Measurements from ENCODE around the gene CLDN20. TPM values are rescaled to one million over a fixed set of nuclear protein-coding genes. Genes with fewer than 3 reads are reported as not detected.

Gene CLDN20
- total RNA-seq, 4 donors from 2014 or later, result 0.88 TPM; not detected in 3

DNA sequence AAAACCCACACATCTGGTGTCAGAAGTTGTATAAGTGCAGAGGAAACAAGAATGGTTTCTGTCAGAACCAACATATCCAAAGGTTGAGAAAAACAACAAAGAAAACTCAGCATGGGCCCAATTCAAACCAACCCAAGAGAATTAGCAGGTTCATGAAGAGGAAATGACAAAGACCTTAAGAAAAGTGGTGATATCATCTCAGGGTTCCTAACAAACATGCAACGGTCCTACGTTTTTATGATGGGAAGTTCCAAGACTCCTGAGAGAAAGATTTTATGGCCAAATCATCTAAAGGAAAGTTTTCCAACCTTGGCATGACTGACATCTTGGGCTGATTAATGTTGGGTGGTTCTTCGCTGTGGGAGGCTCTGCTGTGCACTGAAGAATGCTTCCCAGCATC, 27.5 kb downstream of the CLDN20 start:
- peaks cover 0 to 32% (median 0%) of the 10 kb centered on the region in 3 donors for H3K36me3 ChIP-seq
- H3K27ac ChIP-seq, result no peak overlapping the region
- DNase-seq, result no peak
- H3K4me1 ChIP-seq, result no peaks in the 10 kb centered on the region
- no peaks in the 10 kb centered on the region for H3K9me3 ChIP-seq
- no peaks in the 10 kb centered on the region for H3K27me3 ChIP-seq
- TF ChIP-seq POLR2A (IDR thresholded peaks at IDR 0.05), result no peak
- no peak overlapping the region for H3K4me3 ChIP-seq

DNA sequence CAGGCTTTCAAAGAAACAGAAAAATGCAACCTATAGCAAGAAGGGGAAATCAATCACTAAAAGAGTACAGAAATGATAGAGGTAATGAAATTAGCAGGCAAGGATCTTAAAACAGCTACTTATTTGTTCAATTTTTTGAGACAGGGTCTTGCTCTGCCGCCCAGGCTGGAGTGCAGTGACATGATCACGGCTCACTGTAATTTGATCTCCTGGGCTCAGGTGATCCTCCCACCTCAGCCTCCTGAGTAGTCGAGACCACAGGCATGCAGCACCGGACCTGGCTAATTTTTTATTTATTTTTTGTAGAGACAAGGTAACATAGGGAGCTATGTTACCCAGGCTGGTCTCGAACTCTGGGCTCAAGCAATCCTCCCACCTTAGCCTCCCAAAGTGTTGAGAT, 28.9 kb downstream of the CLDN20 start:
- TF ChIP-seq, protein P1, sequence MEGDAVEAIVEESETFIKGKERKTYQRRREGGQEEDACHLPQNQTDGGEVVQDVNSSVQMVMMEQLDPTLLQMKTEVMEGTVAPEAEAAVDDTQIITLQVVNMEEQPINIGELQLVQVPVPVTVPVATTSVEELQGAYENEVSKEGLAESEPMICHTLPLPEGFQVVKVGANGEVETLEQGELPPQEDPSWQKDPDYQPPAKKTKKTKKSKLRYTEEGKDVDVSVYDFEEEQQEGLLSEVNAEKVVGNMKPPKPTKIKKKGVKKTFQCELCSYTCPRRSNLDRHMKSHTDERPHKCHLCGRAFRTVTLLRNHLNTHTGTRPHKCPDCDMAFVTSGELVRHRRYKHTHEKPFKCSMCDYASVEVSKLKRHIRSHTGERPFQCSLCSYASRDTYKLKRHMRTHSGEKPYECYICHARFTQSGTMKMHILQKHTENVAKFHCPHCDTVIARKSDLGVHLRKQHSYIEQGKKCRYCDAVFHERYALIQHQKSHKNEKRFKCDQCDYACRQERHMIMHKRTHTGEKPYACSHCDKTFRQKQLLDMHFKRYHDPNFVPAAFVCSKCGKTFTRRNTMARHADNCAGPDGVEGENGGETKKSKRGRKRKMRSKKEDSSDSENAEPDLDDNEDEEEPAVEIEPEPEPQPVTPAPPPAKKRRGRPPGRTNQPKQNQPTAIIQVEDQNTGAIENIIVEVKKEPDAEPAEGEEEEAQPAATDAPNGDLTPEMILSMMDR (IDR thresholded peaks at IDR 0.05), result no peak
- no peak for TF ChIP-seq POLR2A (IDR thresholded peaks at IDR 0.05)
- H3K27ac ChIP-seq, result no peak overlapping the region
- no peaks in the 10 kb centered on the region for H3K27me3 ChIP-seq
- DNase-seq, result no peak
- no peaks in the 10 kb centered on the region for H3K9me3 ChIP-seq
- no peaks in the 10 kb centered on the region for H3K4me1 ChIP-seq
- H3K4me3 ChIP-seq, result no peak overlapping the region
- H3K36me3 ChIP-seq, result peaks cover 0 to 41% (median 0%) of the 10 kb centered on the region in 3 donors

DNA sequence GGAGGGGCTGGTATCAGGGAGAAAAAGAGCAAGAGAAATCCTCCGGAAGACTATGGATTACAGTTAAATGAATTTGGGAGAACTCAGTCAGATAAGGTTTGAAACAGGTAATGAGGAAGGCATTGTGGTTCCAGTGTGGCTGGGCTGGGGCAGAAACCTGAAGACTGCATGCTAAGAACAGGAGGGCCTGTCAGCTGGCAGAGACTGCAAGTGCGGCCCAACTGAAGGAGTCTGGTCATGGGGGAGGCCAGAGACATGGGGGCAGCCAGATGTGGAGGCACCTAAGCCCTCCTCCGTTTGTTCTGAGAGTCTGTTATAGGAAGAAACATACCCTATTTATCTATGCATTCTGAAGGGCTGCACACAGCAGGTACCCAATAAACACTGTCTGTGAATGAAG, 33.9 kb downstream of the CLDN20 start:
- Histone ChIP-seq H3K27ac (no peak overlapping the region), H3K36me3 (peaks cover 0 to 25% (median 0%) of the 10 kb centered on the region in 3 donors), H3K4me1 (no peaks in the 10 kb centered on the region), H3K9me3 (no peaks in the 10 kb centered on the region), H3K4me3 (no peak overlapping the region), H3K27me3 (no peaks in the 10 kb centered on the region)
- TF ChIP-seq, protein P1 (IDR thresholded peaks at IDR 0.05), result no peak
- no peak for DNase-seq

DNA sequence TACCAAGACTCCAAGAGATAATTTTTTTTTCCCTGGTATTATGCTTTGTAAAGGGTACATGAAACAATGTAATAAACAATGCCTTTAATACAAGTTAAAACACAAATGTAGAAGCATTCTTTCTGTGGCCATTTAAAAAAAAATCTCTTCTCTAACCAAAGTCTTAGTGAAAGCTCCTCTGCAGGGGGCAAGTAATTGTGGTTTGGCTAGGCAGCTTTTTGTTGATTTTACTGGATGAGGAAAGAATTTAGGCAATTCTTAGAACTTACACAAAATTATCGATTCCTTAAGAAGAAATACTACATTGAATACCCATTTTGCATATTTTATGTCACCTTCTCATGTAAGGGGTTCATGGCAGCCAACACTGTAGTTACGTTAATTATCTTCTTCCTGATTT, 38.1 kb downstream of the CLDN20 start:
- Histone ChIP-seq H3K4me1 (no peaks in the 10 kb centered on the region), H3K36me3 (peaks cover 0 to 16% (median 0%) of the 10 kb centered on the region in 3 donors), H3K27me3 (no peaks in the 10 kb centered on the region), H3K27ac (no peak overlapping the region), H3K4me3 (no peak overlapping the region), H3K9me3 (no peaks in the 10 kb centered on the region)
- DNase-seq, result no peak
- no peak for TF ChIP-seq POLR2A (IDR thresholded peaks at IDR 0.05)
- TF ChIP-seq, protein P1 (IDR thresholded peaks at IDR 0.05), result no peak

DNA sequence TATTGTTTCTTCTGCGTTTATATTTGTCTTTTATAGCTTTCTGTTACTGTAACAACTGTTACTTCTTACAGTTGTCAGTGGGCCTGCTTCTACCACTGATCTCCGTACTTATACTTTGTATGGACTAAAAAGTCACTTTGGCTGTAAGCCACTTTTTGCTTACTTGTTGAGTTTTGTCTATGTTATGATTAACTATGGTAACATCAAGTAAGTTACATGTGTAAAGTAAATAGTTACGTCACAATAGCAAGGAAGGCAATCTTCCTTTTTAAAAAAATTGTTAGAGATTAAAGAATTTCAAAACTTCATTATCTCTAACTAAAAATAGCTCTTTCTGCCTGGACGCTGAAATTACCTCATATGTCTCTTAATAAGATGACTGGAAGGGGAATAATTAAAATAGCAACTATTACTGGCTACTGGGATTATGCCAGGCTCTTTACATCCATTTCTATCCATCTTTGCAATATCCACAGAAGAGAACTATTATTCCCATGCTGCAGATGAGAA, 39.6 kb downstream of the CLDN20 start:
- Histone ChIP-seq H3K4me1 (no peaks in the 10 kb centered on the region), H3K9me3 (no peaks in the 10 kb centered on the region), H3K27ac (no peak overlapping the region), H3K27me3 (no peaks in the 10 kb centered on the region), H3K36me3 (peaks cover 0 to 10% (median 0%) of the 10 kb centered on the region in 3 donors), H3K4me3 (no peak overlapping the region)
- DNase-seq, result no peak
- TF ChIP-seq POLR2A (IDR thresholded peaks at IDR 0.05), result no peak
- TF ChIP-seq, protein P1 (IDR thresholded peaks at IDR 0.05), result no peak

DNA sequence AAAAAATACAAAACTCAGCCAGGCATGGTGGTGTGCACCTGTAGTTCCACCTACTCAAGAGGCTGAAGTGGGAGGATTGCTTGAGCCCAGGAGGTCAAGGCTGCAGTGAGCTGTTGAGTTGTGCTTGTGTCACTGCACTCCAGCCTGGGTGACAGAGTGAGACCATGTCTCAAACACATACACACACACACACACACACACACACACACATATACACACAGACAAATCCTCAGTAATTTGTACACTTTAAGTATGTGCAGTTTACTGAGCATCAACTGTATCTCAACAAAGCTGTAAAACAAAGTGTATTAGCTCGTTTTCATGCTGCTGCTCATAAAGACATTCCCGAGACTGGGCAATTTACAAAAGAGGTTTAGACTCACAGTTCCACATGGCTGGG, 43.1 kb downstream of the CLDN20 start:
- no peak overlapping the region for H3K27ac ChIP-seq
- no peak for DNase-seq
- H3K9me3 ChIP-seq, result no peaks in the 10 kb centered on the region
- H3K4me3 ChIP-seq, result no peak overlapping the region
- peaks cover 0 to 6% (median 0%) of the 10 kb centered on the region in 3 donors for H3K36me3 ChIP-seq
- no peaks in the 10 kb centered on the region for H3K4me1 ChIP-seq
- TF ChIP-seq, protein P1 (IDR thresholded peaks at IDR 0.05), result no peak
- no peak for TF ChIP-seq POLR2A (IDR thresholded peaks at IDR 0.05)
- H3K27me3 ChIP-seq, result no peaks in the 10 kb centered on the region
